RWPE2 (cell line): ENCODE measurements around the gene TMEM9B.

Experiments used
- ATAC-seq: fragments of 200-7000 bp; cut with Tn5 transposase; 3 replicates; pipeline ENCODE4 v1.9.1; 2021; ENCODE audit warnings: low read depth
- DNase-seq: peaks from one replicate; pipeline ENCODE4 v3.0.0-alpha.2; 2020; ENCODE audit warnings: low spot score
- H3K27ac ChIP-seq: fragments of 450-650 bp; 2 replicates; pipeline ENCODE4 v1.5.1; 2017; ENCODE audit warnings: mild to moderate bottlenecking; ENCODE audit not compliant: poor library complexity, severe bottlenecking
- H3K27me3 ChIP-seq: fragments of 250-450 bp; sonication (Bioruptor Pico); 2 replicates; pipeline ENCODE4 v1.5.1; 2021; ENCODE audit warnings: mild to moderate bottlenecking, moderate library complexity; ENCODE audit not compliant: insufficient read depth, poor library complexity, severe bottlenecking
- H3K36me3 ChIP-seq: fragments of 250-450 bp; sonication (Bioruptor Pico); 2 replicates; pipeline ENCODE4 v1.5.1; 2020; ENCODE audit warnings: low read depth, mild to moderate bottlenecking, moderate library complexity
- H3K4me1 ChIP-seq: fragments of 250-450 bp; sonication (Bioruptor Pico); 2 replicates; pipeline ENCODE4 v1.5.1; 2021; ENCODE audit warnings: mild to moderate bottlenecking, moderate library complexity; ENCODE audit not compliant: insufficient read depth, poor library complexity, severe bottlenecking
- H3K4me3 ChIP-seq: fragments of 250-450 bp; sonication (Bioruptor Pico); 2 replicates; pipeline ENCODE4 v1.5.1; 2021; ENCODE audit warnings: mild to moderate bottlenecking, moderate library complexity; ENCODE audit not compliant: severe bottlenecking
- H3K9me3 ChIP-seq: fragments of 250-450 bp; sonication (Bioruptor Pico); 2 replicates; pipeline ENCODE4 v1.5.1; 2021; ENCODE audit warnings: mild to moderate bottlenecking, moderate library complexity; ENCODE audit not compliant: severe bottlenecking
- CTCF ChIP-seq: fragments of 450-650 bp; IDR thresholded peaks from one replicate; pipeline ENCODE4 v1.5.1; 2017; ENCODE audit warnings: mild to moderate bottlenecking, moderate library complexity; ENCODE audit not compliant: poor library complexity, severe bottlenecking

TMEM9B gene

GRCh38 chr11:8933931-8934330 lies 30.3 kb downstream of the TMEM9B start:
- TF ChIP-seq CTCF: no peak
- peaks cover 7% of the 10 kb centered on the region for H3K4me1 ChIP-seq
- peak overlapping the region; percentile 57 for H3K27ac ChIP-seq
- H3K36me3 ChIP-seq: no peaks in the 10 kb centered on the region
- no peaks in the 10 kb centered on the region for H3K27me3 ChIP-seq
- no peak overlapping the region for H3K4me3 ChIP-seq
- H3K9me3 ChIP-seq: no peaks in the 10 kb centered on the region
- DNase-seq (no peak), ATAC-seq (no peak)

DNA sequence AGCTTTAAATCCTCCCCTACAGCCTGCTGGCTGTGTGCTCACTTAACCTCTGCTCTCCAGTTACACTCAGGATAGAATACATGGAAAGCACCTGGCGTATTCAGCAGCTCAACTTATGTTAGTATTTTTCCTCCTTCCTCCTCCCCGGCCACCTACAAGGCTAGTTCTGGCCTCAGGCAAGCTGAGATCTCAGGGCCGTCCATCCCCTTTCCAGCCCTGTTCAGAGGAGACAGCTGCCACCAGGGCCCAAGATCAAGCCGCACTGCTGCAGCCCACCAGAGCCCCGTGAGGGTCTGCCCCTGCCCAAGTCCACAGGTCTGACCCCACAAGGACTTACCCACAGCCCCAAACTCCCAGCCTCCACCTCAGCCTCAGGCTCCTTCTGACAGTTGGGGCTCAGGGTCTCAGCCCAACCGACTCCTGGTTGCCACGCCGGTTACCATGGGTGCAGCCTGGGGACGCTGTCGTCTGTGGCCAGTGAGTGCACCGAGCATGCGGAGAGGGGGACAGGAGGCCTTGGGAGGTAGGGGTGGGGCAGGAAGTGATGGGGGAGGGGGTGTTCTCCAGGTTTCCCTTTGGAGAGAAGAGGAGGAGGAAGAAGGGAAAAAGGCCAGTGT lies 31.6 kb downstream of the TMEM9B start, which contains the start of gene C11orf16:
TSS of gene C11orf16 (minus strand) at position 384 of the 617 bp plus-strand sequence. CDS start 639 bp downstream, outside the sequence.
- TF ChIP-seq CTCF: no peak
- no peaks in the 10 kb centered on the region for H3K27me3 ChIP-seq
- ATAC-seq (no peak), DNase-seq (no peak)
- no peak within 1 kb of the TSS for H3K27ac ChIP-seq
- H3K9me3 ChIP-seq: no peaks in the 10 kb centered on the region
- H3K36me3 ChIP-seq: no peaks in the 10 kb centered on the region
- H3K4me1 ChIP-seq: peaks cover 7% of the 10 kb centered on the region
- H3K4me3 ChIP-seq: no peak within 1 kb of the TSS

GRCh38 chr11:8930456-8931175 lies 33.6 kb downstream of the TMEM9B start:
- Histone ChIP-seq H3K27me3 (no peaks in the 10 kb centered on the region), H3K4me3 (no peak overlapping the region), H3K27ac (no peak overlapping the region), H3K9me3 (no peaks in the 10 kb centered on the region), H3K4me1 (peaks cover 7% of the 10 kb centered on the region), H3K36me3 (no peaks in the 10 kb centered on the region)
- ATAC-seq (no peak), DNase-seq (no peak)
- TF ChIP-seq CTCF: no peak

DNA sequence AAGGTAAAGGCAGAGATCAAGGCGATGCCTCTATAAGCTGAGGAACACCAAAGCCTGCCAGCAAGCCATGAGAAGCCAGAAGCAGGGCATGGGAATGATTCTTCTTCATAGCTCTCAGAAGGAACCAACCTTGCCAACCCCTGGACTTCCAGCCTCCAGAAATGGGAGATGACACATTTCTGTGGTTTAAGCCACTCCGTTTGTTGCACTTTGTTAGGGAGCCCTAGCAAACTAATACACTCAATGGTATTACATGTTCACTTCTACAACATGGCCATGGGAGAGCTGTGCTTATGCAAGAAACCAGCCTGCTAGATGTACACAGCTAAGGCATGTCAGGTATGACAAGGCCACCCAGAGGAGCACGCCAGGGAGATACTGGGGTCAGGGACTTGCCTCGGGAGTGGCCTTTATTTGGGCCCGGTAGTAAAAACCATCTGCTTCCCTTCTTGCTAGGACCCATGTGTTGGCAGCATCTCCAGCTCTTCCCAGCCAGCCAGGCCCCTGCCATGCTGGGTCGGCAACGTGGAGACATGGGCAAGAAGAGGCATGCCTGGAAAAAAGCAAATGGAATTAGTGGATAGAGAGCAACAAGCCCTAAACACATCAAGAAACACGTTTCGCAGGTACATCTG lies 35.1 kb downstream of the TMEM9B start:
- H3K27ac ChIP-seq: no peak overlapping the region
- H3K4me1 ChIP-seq: peaks cover 1% of the 10 kb centered on the region
- no peaks in the 10 kb centered on the region for H3K36me3 ChIP-seq
- H3K4me3 ChIP-seq: no peak overlapping the region
- ATAC-seq (no peak), DNase-seq (no peak)
- no peaks in the 10 kb centered on the region for H3K27me3 ChIP-seq
- no peaks in the 10 kb centered on the region for H3K9me3 ChIP-seq
- no peak for TF ChIP-seq CTCF
